Measurements from ENCODE around the gene BANF2. TPM values are rescaled to one million over a fixed set of nuclear protein-coding genes. Genes with fewer than 3 reads are reported as not detected.

The BANF2 gene
- total and polyA plus RNA-seq, 2 of the 13 experiments (the other 11 are each of a cell fraction or from before 2014, with no cell fraction given), result 0.35 TPM; not detected in 1

GRCh38 chr20:17710379-17711266 lies 10.9 kb downstream of the BANF2 start (continued):
- no peak for TF ChIP-seq THYN1 (CRISPR knock-in tag; IDR thresholded peaks at IDR 0.05; ENCODE audit: borderline replicate concordance, low read depth)
- TF ChIP-seq SOX5 (CRISPR knock-in tag; IDR thresholded peaks at IDR 0.05; ENCODE audit: borderline replicate concordance), result peak; percentile 47; the same call in 1 of the 2 replicates
- 0 out of 2 replicates have a peak, but pooled peaks have one; percentile 23 for TF ChIP-seq MTF2 (CRISPR knock-in tag; IDR thresholded peaks at IDR 0.05; ENCODE audit: borderline replicate concordance)
- 0 out of 2 replicates have a peak, but pooled peaks have one; percentile 16 for TF ChIP-seq RXRA (CRISPR knock-in tag; IDR thresholded peaks at IDR 0.05)
- TF ChIP-seq ZNF709 (CRISPR knock-in tag; IDR thresholded peaks at IDR 0.05), result no peak
- TF ChIP-seq ZNF256 (CRISPR knock-in tag; conservative IDR thresholded peaks at IDR 0.05), result peak; percentile 83; the same call in 1 of the 2 replicates
- peak; percentile 68 for TF ChIP-seq ELF3 (CRISPR knock-in tag; IDR thresholded peaks at IDR 0.05)
- TF ChIP-seq ZNF496 (CRISPR knock-in tag; IDR thresholded peaks at IDR 0.05; ENCODE audit: insufficient replicate concordance), result no peak
- TF ChIP-seq, protein P1, sequence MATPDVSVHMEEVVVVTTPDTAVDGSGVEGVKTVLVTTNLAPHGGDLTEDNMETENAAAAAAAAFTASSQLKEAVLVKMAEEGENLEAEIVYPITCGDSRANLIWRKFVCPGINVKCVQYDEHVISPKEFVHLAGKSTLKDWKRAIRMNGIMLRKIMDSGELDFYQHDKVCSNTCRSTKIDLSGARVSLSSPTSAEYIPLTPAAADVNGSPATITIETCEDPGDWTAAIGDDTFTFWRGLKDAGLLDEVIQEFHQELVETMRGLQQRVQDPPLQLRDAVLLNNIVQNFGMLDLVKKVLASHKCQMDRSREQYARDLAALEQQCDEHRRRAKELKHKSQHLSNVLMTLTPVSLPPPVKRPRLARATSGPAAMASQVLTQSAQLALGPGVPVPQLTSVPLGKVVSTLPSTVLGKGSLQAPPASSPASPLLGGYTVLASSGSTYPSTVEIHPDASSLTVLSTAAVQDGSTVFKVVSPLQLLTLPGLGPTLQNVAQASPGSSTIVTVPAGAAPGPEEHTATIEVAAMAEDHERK (CRISPR knock-in tag; IDR thresholded peaks at IDR 0.05; ENCODE audit: low read depth), result no peak
- TF ChIP-seq MTF1 (CRISPR knock-in tag; IDR thresholded peaks at IDR 0.05), result no peak
- TF ChIP-seq ATF7 (IDR thresholded peaks at IDR 0.05), result no peak
- no peak for TF ChIP-seq ATF7 (CRISPR knock-in tag; IDR thresholded peaks at IDR 0.05)
- TF ChIP-seq HNRNPH1 (optimal IDR thresholded peaks at IDR 0.05; ENCODE audit: low read depth, low read length), result no peak
- TF ChIP-seq U2AF2 (IDR thresholded peaks at IDR 0.05; ENCODE audit: low read depth, low read length), result no peak
- 0 out of 2 replicates have a peak, but pooled peaks have one; percentile 66 for TF ChIP-seq TEF (CRISPR knock-in tag; IDR thresholded peaks at IDR 0.05)
- TF ChIP-seq, protein P2, sequence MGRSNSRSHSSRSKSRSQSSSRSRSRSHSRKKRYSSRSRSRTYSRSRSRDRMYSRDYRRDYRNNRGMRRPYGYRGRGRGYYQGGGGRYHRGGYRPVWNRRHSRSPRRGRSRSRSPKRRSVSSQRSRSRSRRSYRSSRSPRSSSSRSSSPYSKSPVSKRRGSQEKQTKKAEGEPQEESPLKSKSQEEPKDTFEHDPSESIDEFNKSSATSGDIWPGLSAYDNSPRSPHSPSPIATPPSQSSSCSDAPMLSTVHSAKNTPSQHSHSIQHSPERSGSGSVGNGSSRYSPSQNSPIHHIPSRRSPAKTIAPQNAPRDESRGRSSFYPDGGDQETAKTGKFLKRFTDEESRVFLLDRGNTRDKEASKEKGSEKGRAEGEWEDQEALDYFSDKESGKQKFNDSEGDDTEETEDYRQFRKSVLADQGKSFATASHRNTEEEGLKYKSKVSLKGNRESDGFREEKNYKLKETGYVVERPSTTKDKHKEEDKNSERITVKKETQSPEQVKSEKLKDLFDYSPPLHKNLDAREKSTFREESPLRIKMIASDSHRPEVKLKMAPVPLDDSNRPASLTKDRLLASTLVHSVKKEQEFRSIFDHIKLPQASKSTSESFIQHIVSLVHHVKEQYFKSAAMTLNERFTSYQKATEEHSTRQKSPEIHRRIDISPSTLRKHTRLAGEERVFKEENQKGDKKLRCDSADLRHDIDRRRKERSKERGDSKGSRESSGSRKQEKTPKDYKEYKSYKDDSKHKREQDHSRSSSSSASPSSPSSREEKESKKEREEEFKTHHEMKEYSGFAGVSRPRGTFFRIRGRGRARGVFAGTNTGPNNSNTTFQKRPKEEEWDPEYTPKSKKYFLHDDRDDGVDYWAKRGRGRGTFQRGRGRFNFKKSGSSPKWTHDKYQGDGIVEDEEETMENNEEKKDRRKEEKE (IDR thresholded peaks at IDR 0.05), result no peak
- TF ChIP-seq, protein P3, sequence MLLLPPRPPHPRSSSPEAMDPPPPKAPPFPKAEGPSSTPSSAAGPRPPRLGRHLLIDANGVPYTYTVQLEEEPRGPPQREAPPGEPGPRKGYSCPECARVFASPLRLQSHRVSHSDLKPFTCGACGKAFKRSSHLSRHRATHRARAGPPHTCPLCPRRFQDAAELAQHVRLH (CRISPR knock-in tag; IDR thresholded peaks at IDR 0.05; ENCODE audit: borderline replicate concordance, low read depth), result peak; percentile 79; the same call in 1 of the 2 replicates
- peak; percentile 77 for TF ChIP-seq RNF2 (conservative IDR thresholded peaks at IDR 0.05; ENCODE audit: low read depth)
- TF ChIP-seq CREBL2 (CRISPR knock-in tag; IDR thresholded peaks at IDR 0.05; ENCODE audit: borderline replicate concordance), result no peak
- TF ChIP-seq ZNF160 (CRISPR knock-in tag; IDR thresholded peaks at IDR 0.05), result peak; percentile 73; the same call in 1 of the 2 replicates
- TF ChIP-seq FOXK1 (CRISPR knock-in tag; IDR thresholded peaks at IDR 0.05; ENCODE audit: borderline replicate concordance, low read depth), result peak; percentile 13; the same call in 1 of the 2 replicates
- TF ChIP-seq RELA (CRISPR knock-in tag; IDR thresholded peaks at IDR 0.05), result no peak
- TF ChIP-seq CBX2 (IDR thresholded peaks at IDR 0.05; ENCODE audit: low read depth, low read length), result peak; percentile 56; the same call in 1 of the 2 replicates
- no peak for TF ChIP-seq CBX2 (CRISPR knock-in tag; IDR thresholded peaks at IDR 0.05; ENCODE audit: low read depth)

Data from HepG2 (cell line).